ENCODE measurements around the gene ATP8B4. TPM values are rescaled to one million over a fixed set of nuclear protein-coding genes. Genes with fewer than 3 reads are reported as not detected.

Gene ATP8B4
- total and polyA plus RNA-seq, 10 of the 15 experiments (the other 5 are each of a cell fraction or from before 2014, with no cell fraction given): 0.02 to 0.94 (median 0.19) TPM

GRCh38 chr15:50066666-50067065 lies 52.4 kb downstream of the ATP8B4 start (continued):
- no peak for TF ChIP-seq SIX5 (IDR thresholded peaks at IDR 0.05; ENCODE audit: low read depth, low read length, severe bottlenecking)

- ChIA-PET POLR2A (interaction anchor here (1.3 kb wide), 1 partner anchor 12 kb away, joined by 6 read pairs; no protein-coding TSS in a partner anchor), SMC1A (ENCODE audit: uncharacterized antibody, unreplicated experiment) (interaction anchor here (1.1 to 2.2 kb wide), 3 partner anchors 12 to 63 kb away, joined by 3 to 7 read pairs (median 6); no protein-coding TSS in a partner anchor), RAD21 (ENCODE audit: unreplicated experiment) (interaction anchor here (1.8 kb wide), 1 partner anchor 9 kb away, joined by 4 read pairs; no protein-coding TSS in a partner anchor), CTCF (interaction anchor here (1.4 kb wide), 1 partner anchor 9 kb away, joined by 5 read pairs; no protein-coding TSS in a partner anchor)
- no TSS peak for BruUV-seq (replicated peaks)
- Histone ChIP-seq H3K27me3 (replicated peaks in 1 of 2; ENCODE audit: control insufficient read depth in 2 of 2, insufficient read depth in 2 of 2, low read length in 1 of 2) (no peaks in the 10 kb centered on the region; a peak in 2 of 4 replicates), H4K20me1 (ENCODE audit: control insufficient read depth, insufficient read depth) (no peaks in the 10 kb centered on the region), H3K79me2 (ENCODE audit: control insufficient read depth, insufficient read depth, low read length) (no peaks in the 10 kb centered on the region), H3K9ac (ENCODE audit: control insufficient read depth, insufficient read depth, low read length) (no peak overlapping the region), H2AFZ (ENCODE audit: control insufficient read depth, low read depth, low read length) (no peak overlapping the region), H3K9me3 (replicated peaks; ENCODE audit: control insufficient read depth, insufficient read depth, low read length) (no peaks in the 10 kb centered on the region), H3K4me3 (no peak overlapping the region), H3K27ac (ENCODE audit: control insufficient read depth, insufficient read depth) (no peak overlapping the region), H3K4me1 (ENCODE audit: control insufficient read depth, insufficient read depth, low read length) (no peaks in the 10 kb centered on the region), H3K36me3 (ENCODE audit: control insufficient read depth in 2 of 2, insufficient read depth in 2 of 2, low read length in 1 of 2) (no peaks in the 10 kb centered on the region), H3K4me2 (ENCODE audit: control insufficient read depth, insufficient read depth) (no peak overlapping the region)
- no peak for FAIRE-seq
- WGBS (ENCODE audit: insufficient coverage, insufficient replicate concordance, low lambda C conversion rate, missing lambda C conversion rate): 0% methylated on average over 2 of the region's 2 CpGs
- DNase-seq (ENCODE audit: low read depth, low spot score): no peak
- intact Hi-C loops (cut with micrococcal nuclease; ENCODE audit: unreplicated experiment) (no loop called here), in situ Hi-C loops (cut with MboI) (no loop called here)
- no peak for TF ChIP-seq JUND (IDR thresholded peaks at IDR 0.05; ENCODE audit: low read depth, low read length)
- no peak for TF ChIP-seq PML (IDR thresholded peaks at IDR 0.05; ENCODE audit: low read length)
- TF ChIP-seq TARDBP (IDR thresholded peaks at IDR 0.05; ENCODE audit: borderline replicate concordance): no peak
- TF ChIP-seq, protein P1, sequence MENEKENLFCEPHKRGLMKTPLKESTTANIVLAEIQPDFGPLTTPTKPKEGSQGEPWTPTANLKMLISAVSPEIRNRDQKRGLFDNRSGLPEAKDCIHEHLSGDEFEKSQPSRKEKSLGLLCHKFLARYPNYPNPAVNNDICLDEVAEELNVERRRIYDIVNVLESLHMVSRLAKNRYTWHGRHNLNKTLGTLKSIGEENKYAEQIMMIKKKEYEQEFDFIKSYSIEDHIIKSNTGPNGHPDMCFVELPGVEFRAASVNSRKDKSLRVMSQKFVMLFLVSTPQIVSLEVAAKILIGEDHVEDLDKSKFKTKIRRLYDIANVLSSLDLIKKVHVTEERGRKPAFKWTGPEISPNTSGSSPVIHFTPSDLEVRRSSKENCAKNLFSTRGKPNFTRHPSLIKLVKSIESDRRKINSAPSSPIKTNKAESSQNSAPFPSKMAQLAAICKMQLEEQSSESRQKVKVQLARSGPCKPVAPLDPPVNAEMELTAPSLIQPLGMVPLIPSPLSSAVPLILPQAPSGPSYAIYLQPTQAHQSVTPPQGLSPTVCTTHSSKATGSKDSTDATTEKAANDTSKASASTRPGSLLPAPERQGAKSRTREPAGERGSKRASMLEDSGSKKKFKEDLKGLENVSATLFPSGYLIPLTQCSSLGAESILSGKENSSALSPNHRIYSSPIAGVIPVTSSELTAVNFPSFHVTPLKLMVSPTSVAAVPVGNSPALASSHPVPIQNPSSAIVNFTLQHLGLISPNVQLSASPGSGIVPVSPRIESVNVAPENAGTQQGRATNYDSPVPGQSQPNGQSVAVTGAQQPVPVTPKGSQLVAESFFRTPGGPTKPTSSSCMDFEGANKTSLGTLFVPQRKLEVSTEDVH (IDR thresholded peaks at IDR 0.05; ENCODE audit: low read depth, partially characterized antibody): no peak
- peak; percentile 23; the same call in 1 of the 2 replicates for TF ChIP-seq RELB (IDR thresholded peaks at IDR 0.05; ENCODE audit: low read depth)
- peak; percentile 54; the same call in 1 of the 2 replicates for TF ChIP-seq BMI1 (IDR thresholded peaks at IDR 0.05; ENCODE audit: borderline replicate concordance)
- no peak for TF ChIP-seq JUNB (IDR thresholded peaks at IDR 0.05)
- TF ChIP-seq CEBPB (IDR thresholded peaks at IDR 0.05; ENCODE audit: borderline replicate concordance in 1 of 2, low read depth in 2 of 2, low read length in 2 of 2): no peak
- 0 out of 2 replicates have a peak, but pooled peaks have one; percentile 19 for TF ChIP-seq ATF7 (IDR thresholded peaks at IDR 0.05; ENCODE audit: low read depth)
- TF ChIP-seq ZBTB4 (CRISPR knock-in tag; IDR thresholded peaks at IDR 0.05): no peak
- 0 out of 4 replicates have a peak, but pooled peaks of 1 of the 2 experiments have one; percentile 20 for TF ChIP-seq EP300 (IDR thresholded peaks at IDR 0.05; ENCODE audit: borderline replicate concordance in 1 of 2, control insufficient read depth in 1 of 2, low read depth in 2 of 2, low read length in 2 of 2)
- peak; percentile 60 for ATAC-seq
These were observed 52.8 kb downstream of the ATP8B4 start for GRCh38 chr15:50066202-50066601.

Measured in GM12878 (cell line).